PFSK-1 (cell line): ENCODE measurements around the gene AKAP13.

Source experiments
- FOXP2 ChIP-seq: optimal IDR thresholded peaks from 2 replicates; pipeline ENCODE3; 2011; ENCODE audit warnings: borderline replicate concordance, control low read depth, inconsistent platforms; ENCODE audit not compliant: insufficient read depth; ENCODE audit errors: extremely low read length, extremely low read depth
- POLR2AphosphoS5 ChIP-seq: IDR thresholded peaks from 2 replicates; pipeline ENCODE4 v1.6.1; 2012; ENCODE audit warnings: low read depth, mild to moderate bottlenecking, control low read depth, low read length, moderate library complexity
- SIN3A ChIP-seq: IDR thresholded peaks from 2 replicates; pipeline ENCODE4 v1.6.1; 2012; ENCODE audit warnings: mild to moderate bottlenecking, low read length, moderate library complexity, borderline replicate concordance; ENCODE audit not compliant: insufficient read depth
- TAF1 ChIP-seq: IDR thresholded peaks from 2 replicates; pipeline ENCODE4 v1.6.1; 2012; ENCODE audit warnings: low read length, control low read depth, borderline replicate concordance; ENCODE audit not compliant: insufficient read depth
- TF ChIP-seq, protein P1 (sequence below), 2 experiments: IDR thresholded peaks; 2 replicates each; pipeline versions ENCODE4 v1.6.1 to v1.8.0; 2011 to 2012; ENCODE audit warnings: low read depth in 2 of 2, low read length in 2 of 2, control low read depth in 1 of 2, inconsistent platforms in 1 of 2, mild to moderate bottlenecking in 1 of 2, moderate library complexity in 1 of 2; ENCODE audit not compliant: insufficient read depth in 1 of 2

Gene AKAP13

DNA sequence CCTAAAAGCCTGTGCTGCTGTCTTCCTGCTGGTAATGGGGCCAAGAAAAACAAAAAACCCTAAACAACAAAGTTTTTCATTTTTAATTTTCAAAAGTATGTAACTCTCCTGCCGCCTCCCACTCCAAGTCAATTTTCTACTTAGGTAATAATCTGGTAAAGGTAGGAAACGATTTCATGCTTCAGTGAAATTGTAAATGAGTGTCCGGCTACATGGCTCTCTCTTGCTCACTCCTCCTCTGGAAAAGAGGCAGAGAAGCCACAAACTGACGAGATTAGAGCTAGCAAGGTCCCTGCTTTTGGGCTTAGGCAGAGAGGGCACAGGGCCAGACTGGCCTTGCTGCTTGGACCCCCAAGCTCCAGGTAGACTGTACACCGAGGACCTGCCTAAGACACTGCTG is 390.9 kb downstream of the AKAP13 start:
- no peak for TF ChIP-seq POLR2AphosphoS5
- TF ChIP-seq FOXP2, result no peak
- TF ChIP-seq SIN3A, result no peak
- TF ChIP-seq, protein P1, sequence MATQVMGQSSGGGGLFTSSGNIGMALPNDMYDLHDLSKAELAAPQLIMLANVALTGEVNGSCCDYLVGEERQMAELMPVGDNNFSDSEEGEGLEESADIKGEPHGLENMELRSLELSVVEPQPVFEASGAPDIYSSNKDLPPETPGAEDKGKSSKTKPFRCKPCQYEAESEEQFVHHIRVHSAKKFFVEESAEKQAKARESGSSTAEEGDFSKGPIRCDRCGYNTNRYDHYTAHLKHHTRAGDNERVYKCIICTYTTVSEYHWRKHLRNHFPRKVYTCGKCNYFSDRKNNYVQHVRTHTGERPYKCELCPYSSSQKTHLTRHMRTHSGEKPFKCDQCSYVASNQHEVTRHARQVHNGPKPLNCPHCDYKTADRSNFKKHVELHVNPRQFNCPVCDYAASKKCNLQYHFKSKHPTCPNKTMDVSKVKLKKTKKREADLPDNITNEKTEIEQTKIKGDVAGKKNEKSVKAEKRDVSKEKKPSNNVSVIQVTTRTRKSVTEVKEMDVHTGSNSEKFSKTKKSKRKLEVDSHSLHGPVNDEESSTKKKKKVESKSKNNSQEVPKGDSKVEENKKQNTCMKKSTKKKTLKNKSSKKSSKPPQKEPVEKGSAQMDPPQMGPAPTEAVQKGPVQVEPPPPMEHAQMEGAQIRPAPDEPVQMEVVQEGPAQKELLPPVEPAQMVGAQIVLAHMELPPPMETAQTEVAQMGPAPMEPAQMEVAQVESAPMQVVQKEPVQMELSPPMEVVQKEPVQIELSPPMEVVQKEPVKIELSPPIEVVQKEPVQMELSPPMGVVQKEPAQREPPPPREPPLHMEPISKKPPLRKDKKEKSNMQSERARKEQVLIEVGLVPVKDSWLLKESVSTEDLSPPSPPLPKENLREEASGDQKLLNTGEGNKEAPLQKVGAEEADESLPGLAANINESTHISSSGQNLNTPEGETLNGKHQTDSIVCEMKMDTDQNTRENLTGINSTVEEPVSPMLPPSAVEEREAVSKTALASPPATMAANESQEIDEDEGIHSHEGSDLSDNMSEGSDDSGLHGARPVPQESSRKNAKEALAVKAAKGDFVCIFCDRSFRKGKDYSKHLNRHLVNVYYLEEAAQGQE (IDR thresholded peaks at IDR 0.05; ENCODE audit: insufficient read depth in 1 of 2, low read depth in 2 of 2, low read length in 2 of 2), result no peak
- no peak for TF ChIP-seq TAF1

DNA sequence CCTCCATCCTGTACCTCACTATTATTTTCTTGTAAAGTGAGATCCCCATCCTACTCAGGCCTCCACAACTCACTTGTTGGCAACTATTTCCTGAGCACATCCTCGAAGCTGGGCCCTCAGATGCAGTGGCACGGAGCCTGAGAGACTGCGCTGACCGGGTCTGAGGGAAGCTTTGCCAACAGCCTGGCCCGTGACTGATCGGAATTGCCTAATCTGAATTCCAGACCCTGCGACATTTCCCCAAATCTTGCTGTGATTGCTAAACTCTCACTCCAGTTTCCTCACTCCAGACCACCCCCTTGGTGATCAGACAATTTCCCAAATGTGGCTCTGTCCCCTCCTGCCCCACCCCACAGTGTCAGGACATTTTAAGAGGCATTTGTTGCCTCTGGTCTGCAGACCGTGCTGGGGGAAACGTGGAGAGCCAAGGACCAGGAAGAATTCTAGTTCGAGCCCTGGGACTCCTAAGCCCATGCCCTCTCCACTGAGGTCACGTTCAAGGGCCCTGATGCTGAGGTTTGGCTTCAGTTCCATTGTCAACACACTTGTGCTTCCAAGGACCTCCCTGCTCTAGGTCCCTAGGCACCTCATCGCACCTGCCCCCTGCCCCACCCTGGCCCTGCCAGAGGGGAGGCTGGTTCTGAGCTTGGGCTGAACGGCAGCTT is 391.5 kb downstream of the AKAP13 start:
- no peak for TF ChIP-seq POLR2AphosphoS5

DNA sequence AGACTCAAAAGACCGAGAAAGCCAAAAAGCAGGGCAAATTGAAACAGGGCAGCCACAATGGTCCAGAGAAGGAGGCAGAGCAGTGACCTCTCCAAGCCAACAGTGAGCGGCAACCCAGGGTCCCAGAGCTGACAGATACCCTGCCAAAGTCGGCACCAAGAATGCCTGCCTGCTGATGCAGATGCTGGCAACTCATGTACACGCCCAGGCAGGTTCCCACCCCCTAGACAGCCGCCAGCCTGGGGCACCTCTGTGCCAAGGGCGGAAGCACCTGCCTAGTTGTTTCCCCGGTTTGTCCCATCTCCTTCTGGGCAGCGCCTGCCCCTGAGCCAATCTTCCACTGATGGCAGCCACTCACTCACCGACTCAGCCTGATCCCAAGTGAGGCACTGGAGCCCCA is 392.3 kb downstream of the AKAP13 start:
- TF ChIP-seq, protein P1 (IDR thresholded peaks at IDR 0.05; ENCODE audit: insufficient read depth in 1 of 2, low read depth in 2 of 2, low read length in 2 of 2), result no peak
- TF ChIP-seq SIN3A (no peak), FOXP2 (no peak), POLR2AphosphoS5 (no peak), TAF1 (no peak)

DNA sequence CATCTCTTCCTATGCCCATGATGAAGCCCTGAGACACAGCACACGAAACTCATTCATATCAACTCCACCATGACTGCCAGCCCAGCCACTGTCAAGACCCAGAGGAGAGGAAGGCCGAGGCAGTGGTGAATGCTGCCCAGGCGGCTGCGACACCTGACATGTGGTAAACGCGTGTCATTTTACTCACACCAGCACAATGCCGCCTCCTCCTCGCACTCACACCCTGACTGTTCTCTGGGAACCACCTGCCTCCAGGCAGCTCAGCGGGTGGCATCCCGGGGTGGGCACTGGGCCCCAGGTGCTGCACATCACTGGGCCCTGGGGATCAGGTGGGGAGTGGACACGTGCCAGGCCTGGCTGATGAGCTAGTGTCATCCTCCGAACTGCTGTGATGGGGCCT is 392.8 kb downstream of the AKAP13 start:
- TF ChIP-seq POLR2AphosphoS5, result no peak
- no peak for TF ChIP-seq FOXP2
- TF ChIP-seq, protein P1 (IDR thresholded peaks at IDR 0.05; ENCODE audit: insufficient read depth in 1 of 2, low read depth in 2 of 2, low read length in 2 of 2), result no peak
- TF ChIP-seq SIN3A, result no peak
- no peak for TF ChIP-seq TAF1

DNA sequence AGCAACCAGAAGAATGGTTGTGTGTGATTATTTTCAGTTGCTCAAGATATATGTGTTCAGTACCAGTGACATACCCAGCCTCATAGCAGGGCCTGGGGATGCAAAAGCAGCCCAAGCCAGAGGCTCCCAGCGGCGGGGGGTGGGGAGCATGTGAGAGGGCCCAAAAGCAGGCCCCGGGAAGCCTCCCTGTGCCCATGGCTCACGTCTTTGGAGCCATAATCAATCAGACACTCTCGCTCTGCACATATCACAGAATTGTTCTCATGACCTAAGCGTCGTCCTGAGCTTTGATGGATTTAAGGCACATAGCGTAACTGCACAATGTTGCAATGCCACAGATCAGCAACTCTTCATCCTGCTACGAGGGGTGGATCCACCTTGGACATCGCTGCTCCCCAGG is 393.6 kb downstream of the AKAP13 start:
- no peak for TF ChIP-seq TAF1
- no peak for TF ChIP-seq FOXP2
- no peak for TF ChIP-seq SIN3A
- TF ChIP-seq POLR2AphosphoS5, result no peak
- TF ChIP-seq, protein P1 (IDR thresholded peaks at IDR 0.05; ENCODE audit: insufficient read depth in 1 of 2, low read depth in 2 of 2, low read length in 2 of 2), result no peak
